HCT116 (cell line): ENCODE results near the gene CCKAR. TPM values are rescaled to one million over a fixed set of nuclear protein-coding genes. Genes with fewer than 3 reads are reported as not detected.

ENCODE experiments used
- ATAC-seq: fragments of 200-7000 bp; cut with Tn5 transposase; 2 replicates; pipeline ENCODE4 v1.9.1; 2020; ENCODE audit warnings: mild to moderate bottlenecking, moderate library complexity
- BruUV-seq: library from RNA; stranded (reverse); fragments of 400-500 nt; replicated peaks from 2 replicates; lab custom pipeline; 2021; lab: Mats Ljungman, UMichigan
- CTCF ChIA-PET: fragments of 300-600 bp; sonication (Branson Sonifier 250); formaldehyde crosslinking; loops from one replicate; lab custom pipeline; 2021; ENCODE audit warnings: antibody characterized with exemption; lab: Charles Lee
- POLR2A ChIA-PET: fragments of 300-600, 350-600 bp; sonication (Branson Sonifier 250); formaldehyde crosslinking; loops from one replicate; lab custom pipeline; 2021; ENCODE audit warnings: antibody characterized with exemption; lab: Charles Lee
- RAD21 ChIA-PET, 2 experiments: fragments of 300-600 bp; sonication (Branson Sonifier 250); formaldehyde crosslinking; loops; one replicate each; lab custom pipeline; 2023; ENCODE audit warnings: low total read pairs in 2 of 2; ENCODE audit not compliant: uncharacterized antibody in 2 of 2, unreplicated experiment in 2 of 2, low non-redundant PET in 1 of 2; lab: Charles Lee
- DNase-seq: peaks from one replicate; pipeline ENCODE4 v3.0.0-alpha.2; 2010; ENCODE audit warnings: low read depth, low spot score
- H2AFZ ChIP-seq: fragments of 200-600 bp; shearing (Covaris generic), sonication (generic); 2 replicates; pipeline ENCODE4 v1.6.1; 2017; ENCODE audit warnings: low read depth, mixed run types, mixed read lengths, antibody characterized with exemption, low read length; ENCODE audit not compliant: poor library complexity, severe bottlenecking
- H3K27ac ChIP-seq: 2 replicates; pipeline ENCODE4 v1.5.1; 2012; ENCODE audit warnings: low read depth, low read length
- H3K27me3 ChIP-seq: fragments of 200-600 bp; sonication (generic); 2 replicates; pipeline ENCODE4 v1.6.1; 2016; ENCODE audit warnings: mixed run types, low read length, mixed read lengths; ENCODE audit not compliant: insufficient read depth
- H3K36me3 ChIP-seq, 2 experiments: fragments of 200-500 bp in 1 of 2; fragments of 200-600 bp in 1 of 2; sonication (Bioruptor generic) in 1 of 2; sonication (generic) in 1 of 2; 2 replicates each; pipeline versions ENCODE4 v1.5.1 to v1.6.1; 2014 to 2016; ENCODE audit warnings: low read length in 2 of 2, inconsistent platforms in 1 of 2, mixed read lengths in 1 of 2, mixed run types in 1 of 2; ENCODE audit not compliant: insufficient read depth in 2 of 2, control insufficient read depth in 1 of 2
- H3K4me1 ChIP-seq, 2 experiments: fragments of 200-600 bp in 1 of 2; sonication (generic) in 1 of 2; 2 replicates each; pipeline versions ENCODE4 v1.5.1 to v1.6.1; 2012 to 2017; ENCODE audit warnings: low read length in 2 of 2, inconsistent platforms in 1 of 2, mild to moderate bottlenecking in 1 of 2, mixed read lengths in 1 of 2, mixed run types in 1 of 2, moderate library complexity in 1 of 2; ENCODE audit not compliant: insufficient read depth in 2 of 2, control insufficient read depth in 1 of 2
- H3K4me2 ChIP-seq: fragments of 200-600 bp; sonication (generic); 2 replicates; pipeline ENCODE4 v1.6.1; 2017; ENCODE audit warnings: mixed run types, low read length, mixed read lengths
- H3K4me3 ChIP-seq, 2 experiments: fragments of 200-600 bp in 1 of 2; sonication (generic) in 1 of 2; replicated peaks in 1 of 2; 2 replicates each; pipeline ENCODE4 v1.5.1; 2011 to 2016; ENCODE audit warnings: low read length in 2 of 2, control low read depth in 1 of 2, low read depth in 1 of 2, mild to moderate bottlenecking in 1 of 2, mixed read lengths in 1 of 2, mixed run types in 1 of 2
- H3K79me2 ChIP-seq: fragments of 200-600 bp; sonication (generic); 2 replicates; pipeline ENCODE4 v1.6.1; 2017; ENCODE audit warnings: mild to moderate bottlenecking, mixed run types, low read length, moderate library complexity, mixed read lengths; ENCODE audit not compliant: insufficient read depth
- H3K9ac ChIP-seq: fragments of 200-600 bp; sonication (generic); 2 replicates; pipeline ENCODE4 v1.6.1; 2016; ENCODE audit warnings: low read length, mixed read lengths
- H3K9me2 ChIP-seq: fragments of 200-600 bp; sonication (generic), shearing (Covaris generic); 2 replicates; pipeline ENCODE4 v1.6.1; 2017; ENCODE audit warnings: mixed run types, mild to moderate bottlenecking, moderate library complexity; ENCODE audit not compliant: insufficient read depth
- H3K9me3 ChIP-seq, 2 experiments: fragments of 200-500 bp in 1 of 2; fragments of 200-600 bp in 1 of 2; sonication (Bioruptor generic) in 1 of 2; sonication (generic) in 1 of 2; 2 replicates each; pipeline ENCODE4 v1.6.1; 2014 to 2017; ENCODE audit warnings: low read length in 2 of 2, mixed read lengths in 2 of 2, inconsistent platforms in 1 of 2, low read depth in 1 of 2, mild to moderate bottlenecking in 1 of 2, mixed run types in 1 of 2, moderate library complexity in 1 of 2; ENCODE audit not compliant: control insufficient read depth in 1 of 2, insufficient read depth in 1 of 2
- H4K20me1 ChIP-seq: fragments of 200-600 bp; sonication (generic), shearing (Covaris generic); 2 replicates; pipeline ENCODE4 v1.6.1; 2017; ENCODE audit warnings: mixed run types, mild to moderate bottlenecking, moderate library complexity; ENCODE audit not compliant: insufficient read depth
- CEBPB ChIP-seq: IDR thresholded peaks from 2 replicates; pipeline ENCODE4 v1.6.1; 2012; ENCODE audit warnings: low read depth
- EGR1 ChIP-seq: IDR thresholded peaks from 2 replicates; pipeline ENCODE4 v1.6.1; 2012; ENCODE audit warnings: low read depth
- ELF1 ChIP-seq: IDR thresholded peaks from 2 replicates; pipeline ENCODE4 v1.6.1; 2012; ENCODE audit warnings: low read depth, borderline replicate concordance
- JUND ChIP-seq: IDR thresholded peaks from 2 replicates; pipeline ENCODE4 v1.6.1; 2012
- RAD21 ChIP-seq: IDR thresholded peaks from 2 replicates; pipeline ENCODE4 v1.6.1; 2012; ENCODE audit warnings: low read depth, mild to moderate bottlenecking
- TCF7L2 ChIP-seq: IDR thresholded peaks from 2 replicates; pipeline ENCODE4 v1.7.0; 2011; ENCODE audit warnings: borderline replicate concordance, inconsistent platforms; ENCODE audit not compliant: insufficient read depth, insufficient read length; ENCODE audit errors: extremely low read depth
- YY1 ChIP-seq: IDR thresholded peaks from 2 replicates; pipeline ENCODE4 v1.6.1; 2011; ENCODE audit warnings: low read length, low read depth, moderate library complexity, mild to moderate bottlenecking; ENCODE audit not compliant: insufficient replicate concordance; ENCODE audit errors: extremely low read depth
- intact Hi-C: fragments of 100-400 bp; cut with micrococcal nuclease; formaldehyde crosslinking; loops from 2 replicates; pipeline ENCODE4 v1.10.0; 2022
- total RNA-seq: library from RNA; stranded (reverse); gene quantifications from one replicate; pipeline ENCODE4 v1.2.1, GENCODE V29; 2021; ENCODE audit not compliant: unreplicated experiment
- TF ChIP-seq, protein P1 (sequence below), 3 experiments: fragments of 200-600 bp in 1 of 3; sonication (generic) in 1 of 3; IDR thresholded peaks in 2 of 3; conservative IDR thresholded peaks in 1 of 3; 2 replicates each; pipeline ENCODE4 v1.5.1; 2012 to 2017; ENCODE audit warnings: low read depth in 2 of 3, low read length in 2 of 3, antibody characterized with exemption in 1 of 3, borderline replicate concordance in 1 of 3, control low read depth in 1 of 3, mild to moderate bottlenecking in 1 of 3, mixed read lengths in 1 of 3, mixed run types in 1 of 3, moderate library complexity in 1 of 3; ENCODE audit not compliant: insufficient read depth in 1 of 3

The CCKAR gene
- total RNA-seq, 1 experiment from 2014 or later: not detected

DNA sequence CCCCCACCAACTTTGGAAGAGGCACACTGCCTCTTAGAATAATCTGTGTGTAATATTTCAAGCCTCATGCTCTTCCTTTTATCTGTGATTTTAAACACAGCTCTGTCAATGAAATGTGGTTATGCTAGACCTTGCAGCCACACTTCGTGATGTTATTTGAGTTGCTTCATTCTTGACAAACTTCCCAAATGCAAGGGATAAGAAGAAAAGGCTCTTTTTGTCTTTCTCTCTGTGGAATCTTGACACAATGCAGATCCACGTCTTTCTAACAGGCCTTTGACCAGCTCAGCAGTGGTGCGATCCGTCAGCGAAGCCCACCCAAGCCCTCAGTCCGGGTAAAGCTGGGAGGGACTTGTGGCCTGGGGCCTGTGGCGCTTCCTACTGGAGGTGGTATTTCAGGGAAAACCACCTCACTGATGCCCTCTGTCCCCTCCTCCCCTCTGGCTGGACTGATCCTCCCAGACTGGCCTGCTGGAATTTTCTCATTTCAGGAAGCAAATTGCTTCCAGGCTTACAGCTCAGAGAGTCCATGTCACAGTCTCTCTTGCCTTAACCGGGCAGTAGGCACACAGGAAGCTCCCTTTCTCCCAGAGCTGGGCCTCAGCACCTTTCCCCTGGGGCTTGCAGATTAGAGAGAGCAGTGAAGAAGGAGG is 19.5 kb upstream of the CCKAR start:
- no peaks in the 10 kb centered on the region for H3K36me3 ChIP-seq
- H3K27ac ChIP-seq: no peak overlapping the region
- no peak overlapping the region for H3K4me2 ChIP-seq
- H3K9ac ChIP-seq: no peak overlapping the region
- H2AFZ ChIP-seq: no peak overlapping the region
- no peak for DNase-seq
- H3K9me3 ChIP-seq: no peaks in the 10 kb centered on the region
- intact Hi-C loops: no loop called here
- H3K9me2 ChIP-seq: no peaks in the 10 kb centered on the region
- RAD21 ChIA-PET: no interaction called here
- no peak for ATAC-seq
- POLR2A ChIA-PET: no interaction called here
- H3K27me3 ChIP-seq: no peaks in the 10 kb centered on the region
- BruUV-seq: no TSS peak
- no peak overlapping the region for H3K4me3 ChIP-seq
- no peaks in the 10 kb centered on the region for H3K79me2 ChIP-seq
- CTCF ChIA-PET: no interaction called here
- no peaks in the 10 kb centered on the region for H4K20me1 ChIP-seq
- no peak for TF ChIP-seq CEBPB
- TF ChIP-seq, protein P1, sequence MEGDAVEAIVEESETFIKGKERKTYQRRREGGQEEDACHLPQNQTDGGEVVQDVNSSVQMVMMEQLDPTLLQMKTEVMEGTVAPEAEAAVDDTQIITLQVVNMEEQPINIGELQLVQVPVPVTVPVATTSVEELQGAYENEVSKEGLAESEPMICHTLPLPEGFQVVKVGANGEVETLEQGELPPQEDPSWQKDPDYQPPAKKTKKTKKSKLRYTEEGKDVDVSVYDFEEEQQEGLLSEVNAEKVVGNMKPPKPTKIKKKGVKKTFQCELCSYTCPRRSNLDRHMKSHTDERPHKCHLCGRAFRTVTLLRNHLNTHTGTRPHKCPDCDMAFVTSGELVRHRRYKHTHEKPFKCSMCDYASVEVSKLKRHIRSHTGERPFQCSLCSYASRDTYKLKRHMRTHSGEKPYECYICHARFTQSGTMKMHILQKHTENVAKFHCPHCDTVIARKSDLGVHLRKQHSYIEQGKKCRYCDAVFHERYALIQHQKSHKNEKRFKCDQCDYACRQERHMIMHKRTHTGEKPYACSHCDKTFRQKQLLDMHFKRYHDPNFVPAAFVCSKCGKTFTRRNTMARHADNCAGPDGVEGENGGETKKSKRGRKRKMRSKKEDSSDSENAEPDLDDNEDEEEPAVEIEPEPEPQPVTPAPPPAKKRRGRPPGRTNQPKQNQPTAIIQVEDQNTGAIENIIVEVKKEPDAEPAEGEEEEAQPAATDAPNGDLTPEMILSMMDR (IDR thresholded peaks at IDR 0.05 in 2 of 3, conservative IDR thresholded peaks at IDR 0.05 in 1 of 3; ENCODE audit: borderline replicate concordance in 1 of 3, insufficient read depth in 1 of 3, low read depth in 2 of 3, low read length in 2 of 3): no peak
- no peak for TF ChIP-seq EGR1
- TF ChIP-seq JUND: no peak
- no peak for TF ChIP-seq RAD21
- no peak for TF ChIP-seq YY1
- TF ChIP-seq TCF7L2: no peak
- TF ChIP-seq ELF1: no peak
- H3K4me1 ChIP-seq: no peaks in the 10 kb centered on the region
